ENCODE results near the gene REG1B. TPM values are rescaled to one million over a fixed set of nuclear protein-coding genes. Genes with fewer than 3 reads are reported as not detected.
"Not testable (repeated sequence)": the region's sequence is repeated elsewhere in the genome, so short reads cannot be mapped to it uniquely, and the experiment has no call there.

REG1B gene
- polyA plus RNA-seq, 2 of the 4 experiments (the other 2 are of a cell fraction), result not detected

- no peak for FAIRE-seq
- no peak overlapping the region for H3K27ac ChIP-seq
- no peak overlapping the region for H3K4me2 ChIP-seq
- CTCF ChIA-PET, result no interaction called here
- no peaks in the 10 kb centered on the region for H3K4me1 ChIP-seq
- ATAC-seq, result no peak
- POLR2A ChIA-PET, result no interaction called here
- 12% methylated on average over 2 of the region's 2 CpGs for WGBS (ENCODE audit: missing lambda C conversion rate)
- no peaks in the 10 kb centered on the region for H3K9me3 ChIP-seq
- no peak overlapping the region for H3K4me3 ChIP-seq
- TF ChIP-seq ESRRA (IDR thresholded peaks at IDR 0.05; ENCODE audit: borderline replicate concordance, low read length) (no peak), BHLHE40 (IDR thresholded peaks at IDR 0.05; ENCODE audit: low read depth, low read length) (no peak), CBX8 (IDR thresholded peaks at IDR 0.05) (no peak), HES2 (IDR thresholded peaks at IDR 0.05) (no peak), HOXB13 (CRISPR knock-in tag; IDR thresholded peaks at IDR 0.05; ENCODE audit: low read depth) (no peak), CBX2 (IDR thresholded peaks at IDR 0.05; ENCODE audit: borderline replicate concordance, low read depth) (no peak), NFE2L2 (conservative IDR thresholded peaks at IDR 0.05; ENCODE audit: low read length) (no peak), NPAS2 (CRISPR knock-in tag; IDR thresholded peaks at IDR 0.05; ENCODE audit: borderline replicate concordance) (no peak), HMGXB4 (CRISPR knock-in tag; IDR thresholded peaks at IDR 0.05; ENCODE audit: borderline replicate concordance) (no peak), RAD21 (conservative IDR thresholded peaks at IDR 0.05 in 1 of 2, IDR thresholded peaks at IDR 0.05 in 1 of 2) (no peak), KDM1A (IDR thresholded peaks at IDR 0.05; ENCODE audit: low read depth) (no peak), HEYL (CRISPR knock-in tag; IDR thresholded peaks at IDR 0.05) (no peak), HOXB5 (CRISPR knock-in tag; IDR thresholded peaks at IDR 0.05) (no peak), CHD4 (IDR thresholded peaks at IDR 0.05; ENCODE audit: borderline replicate concordance) (no peak), POLR2A (IDR thresholded peaks at IDR 0.05; ENCODE audit: low read length) (no peak)
- no peak for DNase-seq (ENCODE audit: low read depth in 1 of 2, low spot score in 1 of 2)
These were observed 16.7 kb downstream of the REG1B start for GRCh38 chr2:79071078-79071477.

GRCh38 chr2:79065201-79065600, 22.6 kb downstream of the REG1B start:
- H3K4me2 ChIP-seq, result no peak overlapping the region
- CTCF ChIA-PET, result no interaction called here
- FAIRE-seq, result no peak
- POLR2A ChIA-PET, result no interaction called here
- no peak overlapping the region for H3K4me3 ChIP-seq
- ATAC-seq, result no peak
- no peaks in the 10 kb centered on the region for H3K9me3 ChIP-seq
- no peak overlapping the region for H3K27ac ChIP-seq
- DNase-seq (ENCODE audit: low read depth in 1 of 2, low spot score in 1 of 2), result no peak
- 0% methylated on average over 2 of the region's 2 CpGs for WGBS (ENCODE audit: missing lambda C conversion rate)
- H3K4me1 ChIP-seq, result no peaks in the 10 kb centered on the region
- TF ChIP-seq MAZ (IDR thresholded peaks at IDR 0.05; ENCODE audit: borderline replicate concordance, low read depth, low read length) (no peak), POLR2AphosphoS2 (conservative IDR thresholded peaks at IDR 0.05; ENCODE audit: low read length) (no peak), RARB (CRISPR knock-in tag; IDR thresholded peaks at IDR 0.05) (no peak)

- not testable (repeated sequence) for DNase-seq (ENCODE audit: low read depth in 1 of 2, low spot score in 1 of 2)
These were observed 33.0 kb downstream of the REG1B start for GRCh38 chr2:79054769-79055168.

GRCh38 chr2:79053486-79053885, 34.3 kb downstream of the REG1B start:
- H3K4me2 ChIP-seq; POLR2A ChIA-PET; FAIRE-seq; H3K9me3 ChIP-seq; DNase-seq (ENCODE audit: low read depth in 1 of 2, low spot score in 1 of 2); CTCF ChIA-PET; H3K4me3 ChIP-seq; H3K27ac ChIP-seq; ATAC-seq; H3K4me1 ChIP-seq: not testable (repeated sequence)
- 3% methylated on average over 5 of the region's 5 CpGs for WGBS (ENCODE audit: missing lambda C conversion rate)

More at GRCh38 chr2:79054769-79055168, 33.0 kb downstream of the REG1B start:
- H3K4me1 ChIP-seq, FAIRE-seq, CTCF ChIA-PET, ATAC-seq, H3K9me3 ChIP-seq, H3K4me2 ChIP-seq, H3K4me3 ChIP-seq, H3K27ac ChIP-seq, POLR2A ChIA-PET: not testable (repeated sequence)
- WGBS (ENCODE audit: missing lambda C conversion rate), result 30% methylated on average over 5 of the region's 5 CpGs
